ENCODE results near the gene ECHDC3. TPM values are rescaled to one million over a fixed set of nuclear protein-coding genes. Genes with fewer than 3 reads are reported as not detected.

ECHDC3 gene
- total and polyA plus RNA-seq, 2 of the 13 experiments (the other 11 are each of a cell fraction or from before 2014, with no cell fraction given), result not detected

GRCh38 chr10:11714750-11715365 lies 27.3 kb upstream of the ECHDC3 start (continued):
- TF ChIP-seq CSRNP1 (CRISPR knock-in tag; IDR thresholded peaks at IDR 0.05) (no peak), AGO1 (IDR thresholded peaks at IDR 0.05; ENCODE audit: low read depth, low read length, poor library complexity, severe bottlenecking) (no peak), CENPX (CRISPR knock-in tag; IDR thresholded peaks at IDR 0.05) (no peak), ZNF816 (CRISPR knock-in tag; IDR thresholded peaks at IDR 0.05; ENCODE audit: borderline replicate concordance) (no peak; the same call in 1 of the 2 replicates), FOSL1 (CRISPR knock-in tag; IDR thresholded peaks at IDR 0.05; ENCODE audit: borderline replicate concordance) (no peak), ONECUT2 (CRISPR knock-in tag; IDR thresholded peaks at IDR 0.05) (peak; percentile 93), ZUFSP (CRISPR knock-in tag; IDR thresholded peaks at IDR 0.05; ENCODE audit: borderline replicate concordance) (no peak), FOXO4 (CRISPR knock-in tag; conservative IDR thresholded peaks at IDR 0.05) (no peak), SALL2 (CRISPR knock-in tag; IDR thresholded peaks at IDR 0.05) (no peak), ZNF350 (CRISPR knock-in tag; IDR thresholded peaks at IDR 0.05; ENCODE audit: borderline replicate concordance, low read depth) (no peak), NR3C1 (CRISPR knock-in tag; IDR thresholded peaks at IDR 0.05) (no peak), ZNF431 (CRISPR knock-in tag; IDR thresholded peaks at IDR 0.05; ENCODE audit: borderline replicate concordance, low read depth) (no peak), AGO2 (optimal IDR thresholded peaks at IDR 0.05; ENCODE audit: low read depth, low read length) (no peak), ZNF33B (CRISPR knock-in tag; IDR thresholded peaks at IDR 0.05) (no peak), ZC3H4 (CRISPR knock-in tag; IDR thresholded peaks at IDR 0.05; ENCODE audit: borderline replicate concordance) (peak; percentile 78; the same call in 1 of the 2 replicates), SYNCRIP (IDR thresholded peaks at IDR 0.05; ENCODE audit: insufficient read depth, low read depth, low read length) (no peak), KAT7 (CRISPR knock-in tag; IDR thresholded peaks at IDR 0.05; ENCODE audit: borderline replicate concordance) (peak; percentile 28; the same call in 1 of the 2 replicates), NCOA1 (CRISPR knock-in tag; IDR thresholded peaks at IDR 0.05) (no peak), SNRNP70 (IDR thresholded peaks at IDR 0.05; ENCODE audit: low read depth, low read length) (no peak), GZF1 (CRISPR knock-in tag; IDR thresholded peaks at IDR 0.05) (no peak)
- TF ChIP-seq, protein P1, sequence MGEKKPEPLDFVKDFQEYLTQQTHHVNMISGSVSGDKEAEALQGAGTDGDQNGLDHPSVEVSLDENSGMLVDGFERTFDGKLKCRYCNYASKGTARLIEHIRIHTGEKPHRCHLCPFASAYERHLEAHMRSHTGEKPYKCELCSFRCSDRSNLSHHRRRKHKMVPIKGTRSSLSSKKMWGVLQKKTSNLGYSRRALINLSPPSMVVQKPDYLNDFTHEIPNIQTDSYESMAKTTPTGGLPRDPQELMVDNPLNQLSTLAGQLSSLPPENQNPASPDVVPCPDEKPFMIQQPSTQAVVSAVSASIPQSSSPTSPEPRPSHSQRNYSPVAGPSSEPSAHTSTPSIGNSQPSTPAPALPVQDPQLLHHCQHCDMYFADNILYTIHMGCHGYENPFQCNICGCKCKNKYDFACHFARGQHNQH (CRISPR knock-in tag; IDR thresholded peaks at IDR 0.05), result no peak
- TF ChIP-seq, protein P2, sequence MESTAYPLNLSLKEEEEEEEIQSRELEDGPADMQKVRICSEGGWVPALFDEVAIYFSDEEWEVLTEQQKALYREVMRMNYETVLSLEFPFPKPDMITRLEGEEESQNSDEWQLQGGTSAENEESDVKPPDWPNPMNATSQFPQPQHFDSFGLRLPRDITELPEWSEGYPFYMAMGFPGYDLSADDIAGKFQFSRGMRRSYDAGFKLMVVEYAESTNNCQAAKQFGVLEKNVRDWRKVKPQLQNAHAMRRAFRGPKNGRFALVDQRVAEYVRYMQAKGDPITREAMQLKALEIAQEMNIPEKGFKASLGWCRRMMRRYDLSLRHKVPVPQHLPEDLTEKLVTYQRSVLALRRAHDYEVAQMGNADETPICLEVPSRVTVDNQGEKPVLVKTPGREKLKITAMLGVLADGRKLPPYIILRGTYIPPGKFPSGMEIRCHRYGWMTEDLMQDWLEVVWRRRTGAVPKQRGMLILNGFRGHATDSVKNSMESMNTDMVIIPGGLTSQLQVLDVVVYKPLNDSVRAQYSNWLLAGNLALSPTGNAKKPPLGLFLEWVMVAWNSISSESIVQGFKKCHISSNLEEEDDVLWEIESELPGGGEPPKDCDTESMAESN (CRISPR knock-in tag; conservative IDR thresholded peaks at IDR 0.05), result no peak

Data from HepG2 (cell line).